Astrocyte of the spinal cord (primary cell): ENCODE measurements around the gene MYO7B.

Source experiments
- DNase-seq: peaks from one replicate; pipeline ENCODE4 v3.0.0; 2011; ENCODE audit warnings: low read depth, low spot score
- H3K4me3 ChIP-seq: 2 replicates; pipeline ENCODE4 v1.5.1; 2011; ENCODE audit warnings: low read depth, mild to moderate bottlenecking, low read length, moderate library complexity
- CTCF ChIP-seq: IDR thresholded peaks from 2 replicates; pipeline ENCODE4 v1.5.1; 2012; ENCODE audit warnings: low read depth, mild to moderate bottlenecking, low read length, inconsistent platforms
- in situ Hi-C: cut with HindIII; loops from 2 replicates; pipeline ENCODE4 v1.10.0; 2017; ENCODE audit warnings: low sequenced_read_pairs

The MYO7B gene

GRCh38 chr2:127635380-127636237 lies 100.1 kb downstream of the MYO7B start:
- no peak for DNase-seq
- TF ChIP-seq CTCF: no peak
- in situ Hi-C loops: no loop called here
- no peak overlapping the region for H3K4me3 ChIP-seq

GRCh38 chr2:127636248-127637235 lies 101.1 kb downstream of the MYO7B start:
- no peak for DNase-seq
- TF ChIP-seq CTCF: no peak
- in situ Hi-C loops: no loop called here
- no peak overlapping the region for H3K4me3 ChIP-seq

- no peak for DNase-seq
- no peak for TF ChIP-seq CTCF
- in situ Hi-C loops: no loop called here
- no peak overlapping the region for H3K4me3 ChIP-seq
These were observed 101.8 kb downstream of the MYO7B start for GRCh38 chr2:127637236-127637630.

- DNase-seq: peak; percentile 66
- H3K4me3 ChIP-seq: no peak overlapping the region
- TF ChIP-seq CTCF: no peak
- in situ Hi-C loops: no loop called here
These were observed 102.3 kb downstream of the MYO7B start for GRCh38 chr2:127637725-127638252.

DNA sequence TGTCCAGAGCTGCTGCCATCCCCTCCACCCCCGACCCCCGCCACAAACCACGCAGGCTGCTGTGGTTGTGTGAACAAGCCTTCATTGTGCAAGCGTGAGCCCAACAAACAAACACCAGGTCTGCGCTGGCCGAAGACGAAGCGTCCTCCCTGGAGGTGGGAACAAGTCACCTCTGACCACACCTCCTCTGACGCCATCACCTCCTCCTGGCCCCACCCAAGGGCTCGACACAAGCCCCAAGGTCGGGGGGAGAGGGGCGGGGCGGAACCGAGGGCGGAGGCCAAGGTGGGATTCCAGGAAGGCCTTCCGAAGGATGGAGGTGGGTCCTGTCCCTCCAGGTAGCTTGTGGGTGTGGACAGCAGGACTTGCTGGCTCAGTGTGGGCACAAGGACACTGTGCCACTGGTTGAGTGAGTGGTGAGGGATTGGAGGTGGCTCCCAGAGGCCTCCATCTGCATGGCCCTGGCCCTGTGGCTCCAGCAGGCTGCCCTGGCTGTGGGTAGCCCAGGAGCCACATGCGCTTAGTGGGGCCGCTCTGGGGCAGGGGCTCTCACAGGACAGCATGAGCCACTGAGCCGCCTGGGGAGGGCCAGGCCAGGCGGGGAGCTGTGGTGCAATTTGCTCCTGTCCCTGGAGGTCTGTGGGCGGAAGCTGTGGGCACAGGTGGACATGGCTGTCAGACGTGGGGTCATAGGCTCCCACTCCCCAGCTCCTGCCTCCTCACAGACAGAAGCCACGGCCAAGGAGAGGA lies 103.1 kb downstream of the MYO7B start:
- no peak for TF ChIP-seq CTCF
- in situ Hi-C loops: no loop called here
- no peak overlapping the region for H3K4me3 ChIP-seq
- DNase-seq: peak; percentile 21

DNA sequence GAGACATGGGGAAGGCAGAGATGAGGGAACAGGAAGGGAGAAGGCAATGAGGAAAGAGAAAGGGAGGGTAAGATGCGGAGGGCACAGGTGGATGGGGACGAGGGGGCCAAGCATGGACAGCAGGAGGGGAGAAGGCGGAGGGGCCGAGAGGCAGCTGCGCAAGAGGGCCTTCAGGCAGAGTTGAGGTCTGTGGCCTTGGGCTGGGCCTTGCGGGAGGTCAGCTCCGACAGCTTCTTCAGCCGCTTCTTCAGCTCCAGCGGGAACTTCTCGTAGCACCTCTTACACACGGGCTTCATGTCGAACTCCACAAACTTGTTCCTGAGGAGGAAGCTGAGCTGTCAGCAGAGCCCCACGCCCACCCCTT lies 103.6 kb downstream of the MYO7B start:
- in situ Hi-C loops: no loop called here
- no peak for DNase-seq
- no peak overlapping the region for H3K4me3 ChIP-seq
- no peak for TF ChIP-seq CTCF
